OCI-LY1 (cell line): ENCODE data around the gene AGPAT1.

Experiments used
- H2AFZ ChIP-seq: fragments of 200-600 bp; sonication (generic), shearing (Covaris generic); 2 replicates; pipeline ENCODE4 v1.6.0; 2014; ENCODE audit warnings: antibody characterized with exemption, mild to moderate bottlenecking, low read length
- H3F3A ChIP-seq: fragments of 200-600 bp; sonication (generic), shearing (Covaris generic); 2 replicates; pipeline ENCODE4 v1.6.0; 2014; ENCODE audit warnings: mild to moderate bottlenecking, antibody characterized with exemption, low read length, moderate library complexity; ENCODE audit not compliant: insufficient read depth
- H3K27ac ChIP-seq: fragments of 200-600 bp; sonication (generic); 2 replicates; pipeline ENCODE4 v1.5.1; 2014; ENCODE audit warnings: low read length, mixed run types, mild to moderate bottlenecking, low read depth; ENCODE audit not compliant: poor library complexity, severe bottlenecking
- H3K27me3 ChIP-seq: fragments of 200-600 bp; sonication (generic); 2 replicates; pipeline ENCODE4 v1.6.0; 2014; ENCODE audit warnings: antibody characterized with exemption, mild to moderate bottlenecking, low read length, moderate library complexity; ENCODE audit not compliant: insufficient read depth
- H3K36me3 ChIP-seq: fragments of 200-600 bp; sonication (generic); 2 replicates; pipeline ENCODE4 v1.6.1; 2014; ENCODE audit warnings: mild to moderate bottlenecking, antibody characterized with exemption, low read length, moderate library complexity, mixed read lengths; ENCODE audit not compliant: insufficient read depth
- H3K4me1 ChIP-seq: fragments of 200-600 bp; sonication (generic); 2 replicates; pipeline ENCODE4 v1.5.1; 2014; ENCODE audit warnings: mild to moderate bottlenecking, low read length, moderate library complexity; ENCODE audit not compliant: insufficient read depth, severe bottlenecking
- H3K4me2 ChIP-seq: fragments of 200-600 bp; sonication (generic), shearing (Covaris generic); 2 replicates; pipeline ENCODE4 v1.6.1; 2014; ENCODE audit warnings: low read length
- H3K4me3 ChIP-seq: fragments of 200-600 bp; sonication (generic); 2 replicates; pipeline ENCODE4 v1.5.1; 2014; ENCODE audit warnings: low read length, low read depth, mild to moderate bottlenecking, mixed read lengths; ENCODE audit not compliant: poor library complexity, severe bottlenecking
- H3K79me2 ChIP-seq: fragments of 200-600 bp; shearing (Covaris generic); 2 replicates; pipeline ENCODE4 v1.6.1; 2016; ENCODE audit warnings: mixed run types, low read length, mixed read lengths; ENCODE audit not compliant: insufficient read depth
- H3K9ac ChIP-seq: fragments of 200-600 bp; sonication (generic), shearing (Covaris generic); 2 replicates; pipeline ENCODE4 v1.6.1; 2014; ENCODE audit warnings: mild to moderate bottlenecking, low read length, mixed read lengths
- H3K9me2 ChIP-seq: fragments of 200-600 bp; sonication (generic), shearing (Covaris generic); 2 replicates; pipeline ENCODE4 v1.6.1; 2014; ENCODE audit warnings: low read depth, mild to moderate bottlenecking, low read length, mixed read lengths
- H3K9me3 ChIP-seq: fragments of 200-600 bp; shearing (Covaris generic); 2 replicates; pipeline ENCODE4 v1.6.1; 2014; ENCODE audit warnings: low read length, mixed read lengths
- H4K20me1 ChIP-seq: fragments of 200-600 bp; sonication (generic), shearing (Covaris generic); 2 replicates; pipeline ENCODE4 v1.6.0; 2016; ENCODE audit warnings: mild to moderate bottlenecking, low read length; ENCODE audit not compliant: insufficient read depth
- EZH2 ChIP-seq: fragments of 200-600 bp; sonication (generic), shearing (Covaris generic); IDR thresholded peaks from 2 replicates; pipeline ENCODE4 v1.8.0; 2017; ENCODE audit warnings: borderline replicate concordance, mixed run types, mild to moderate bottlenecking, antibody characterized with exemption, low read length, moderate library complexity, mixed read lengths
- TF ChIP-seq, protein P1 (sequence below): fragments of 200-600 bp; sonication (generic), shearing (Covaris generic); IDR thresholded peaks from 2 replicates; pipeline ENCODE4 v1.5.1; 2017; ENCODE audit warnings: mild to moderate bottlenecking, antibody characterized with exemption, low read length, moderate library complexity, mixed read lengths

Gene AGPAT1

DNA sequence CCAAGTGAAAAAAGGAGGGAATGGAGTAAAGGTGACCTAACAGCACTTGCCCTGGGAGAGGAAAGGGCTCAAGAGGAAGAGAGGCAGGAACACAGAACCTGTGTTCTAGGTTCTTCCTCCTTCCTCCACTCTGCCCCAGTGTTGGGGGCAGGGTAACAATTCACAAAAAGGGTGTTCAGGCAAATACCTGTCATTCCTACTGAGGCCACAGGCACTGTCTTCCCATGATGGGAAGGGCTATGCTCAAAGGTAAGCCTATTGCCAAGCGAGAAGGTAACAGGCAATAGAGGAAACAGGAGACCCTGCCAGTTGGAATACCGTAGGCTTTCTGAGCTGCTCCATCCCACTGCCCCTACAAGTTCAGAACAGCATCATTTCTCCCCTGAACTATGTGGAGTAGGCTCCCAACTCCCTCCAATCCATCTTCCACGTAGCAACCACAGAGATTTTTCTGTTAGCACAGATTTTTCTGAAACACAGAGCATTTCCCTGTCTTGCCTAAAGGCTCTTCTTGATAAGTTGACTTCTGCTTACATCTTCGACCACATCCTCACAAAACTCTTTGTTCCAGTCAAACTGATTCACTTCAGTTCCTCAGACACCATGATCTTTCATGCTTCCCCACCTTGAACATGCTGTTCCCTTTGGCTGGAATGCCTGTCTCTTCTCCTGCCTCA, 2.7 kb downstream of the AGPAT1 start:
- TF ChIP-seq EZH2, result no peak
- TF ChIP-seq, protein P1, sequence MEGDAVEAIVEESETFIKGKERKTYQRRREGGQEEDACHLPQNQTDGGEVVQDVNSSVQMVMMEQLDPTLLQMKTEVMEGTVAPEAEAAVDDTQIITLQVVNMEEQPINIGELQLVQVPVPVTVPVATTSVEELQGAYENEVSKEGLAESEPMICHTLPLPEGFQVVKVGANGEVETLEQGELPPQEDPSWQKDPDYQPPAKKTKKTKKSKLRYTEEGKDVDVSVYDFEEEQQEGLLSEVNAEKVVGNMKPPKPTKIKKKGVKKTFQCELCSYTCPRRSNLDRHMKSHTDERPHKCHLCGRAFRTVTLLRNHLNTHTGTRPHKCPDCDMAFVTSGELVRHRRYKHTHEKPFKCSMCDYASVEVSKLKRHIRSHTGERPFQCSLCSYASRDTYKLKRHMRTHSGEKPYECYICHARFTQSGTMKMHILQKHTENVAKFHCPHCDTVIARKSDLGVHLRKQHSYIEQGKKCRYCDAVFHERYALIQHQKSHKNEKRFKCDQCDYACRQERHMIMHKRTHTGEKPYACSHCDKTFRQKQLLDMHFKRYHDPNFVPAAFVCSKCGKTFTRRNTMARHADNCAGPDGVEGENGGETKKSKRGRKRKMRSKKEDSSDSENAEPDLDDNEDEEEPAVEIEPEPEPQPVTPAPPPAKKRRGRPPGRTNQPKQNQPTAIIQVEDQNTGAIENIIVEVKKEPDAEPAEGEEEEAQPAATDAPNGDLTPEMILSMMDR, result no peak
- Histone ChIP-seq H3K9me2 (no peaks in the 10 kb centered on the region), H3K79me2 (peaks cover 12% of the 10 kb centered on the region; the same call in 1 of the 2 replicates), H3K4me1 (peaks cover 47% of the 10 kb centered on the region), H4K20me1 (no peaks in the 10 kb centered on the region), H3K27ac (no peak overlapping the region), H3K4me2 (peak overlapping the region; percentile 14; the same call in 1 of the 2 replicates), H2AFZ (no peak overlapping the region), H3K9ac (no peak overlapping the region), H3K4me3 (no peak overlapping the region), H3K36me3 (peaks cover 28% of the 10 kb centered on the region; the same call in 1 of the 2 replicates), H3K27me3 (no peaks in the 10 kb centered on the region), H3K9me3 (no peaks in the 10 kb centered on the region), H3F3A (no peaks in the 10 kb centered on the region)

DNA sequence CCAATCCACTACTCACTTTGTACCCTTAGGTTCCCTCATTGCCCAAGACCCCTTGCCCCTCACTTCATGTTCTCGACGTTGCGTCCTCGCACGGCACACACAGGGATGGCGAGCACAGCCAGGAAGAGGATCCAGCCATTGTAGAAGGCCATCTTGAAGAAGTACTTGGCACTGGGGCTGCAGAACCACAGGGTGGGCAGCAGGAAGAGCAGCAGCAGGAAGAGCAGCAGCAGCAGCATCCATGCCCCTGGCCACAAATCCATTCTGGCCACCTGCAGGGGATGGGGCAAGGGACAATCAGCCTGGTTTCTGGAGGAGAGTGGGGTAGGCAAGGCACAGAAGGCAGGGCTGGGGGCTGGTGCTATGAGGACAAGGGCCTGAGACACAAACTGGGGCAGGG, 4.7 kb downstream of the AGPAT1 start:
- H3F3A ChIP-seq, result no peaks in the 10 kb centered on the region
- no peaks in the 10 kb centered on the region for H4K20me1 ChIP-seq
- H3K4me1 ChIP-seq, result peaks cover 52% of the 10 kb centered on the region
- no peaks in the 10 kb centered on the region for H3K27me3 ChIP-seq
- H3K79me2 ChIP-seq, result peaks cover 12% of the 10 kb centered on the region; the same call in 1 of the 2 replicates
- H3K9me2 ChIP-seq, result no peaks in the 10 kb centered on the region
- peaks cover 37% of the 10 kb centered on the region; the same call in 1 of the 2 replicates for H3K36me3 ChIP-seq
- no peak overlapping the region for H3K9ac ChIP-seq
- H3K9me3 ChIP-seq, result no peaks in the 10 kb centered on the region
- no peak for TF ChIP-seq EZH2
- TF ChIP-seq, protein P1, result no peak
- no peak overlapping the region for H3K27ac ChIP-seq
- no peak overlapping the region for H3K4me2 ChIP-seq
- H2AFZ ChIP-seq, result no peak overlapping the region
- no peak overlapping the region for H3K4me3 ChIP-seq

DNA sequence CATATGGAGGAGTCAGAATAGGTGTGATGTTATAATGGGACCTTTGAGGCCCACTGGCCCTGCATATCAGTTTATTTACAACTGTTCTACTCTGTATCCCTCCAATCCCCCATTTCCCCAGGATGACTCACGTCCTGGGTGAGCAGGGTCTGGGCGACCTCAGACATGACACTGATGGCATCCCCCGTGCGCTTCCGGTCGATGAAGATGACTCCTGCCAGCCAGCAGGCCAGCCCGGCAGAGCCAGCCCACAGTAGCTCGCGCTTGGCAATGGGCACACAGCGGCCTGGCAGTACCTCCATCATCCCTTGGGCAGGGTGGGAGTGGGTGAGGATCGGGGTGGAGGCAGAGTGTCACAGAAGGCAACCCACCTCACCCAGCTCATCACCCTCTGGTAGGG, 5.6 kb downstream of the AGPAT1 start:
- H2AFZ ChIP-seq, result no peak overlapping the region
- H3K79me2 ChIP-seq, result peaks cover 7% of the 10 kb centered on the region; the same call in 1 of the 2 replicates
- no peak overlapping the region for H3K9ac ChIP-seq
- H3F3A ChIP-seq, result no peaks in the 10 kb centered on the region
- no peak overlapping the region for H3K4me2 ChIP-seq
- TF ChIP-seq, protein P1, result no peak
- no peak for TF ChIP-seq EZH2
- peaks cover 50% of the 10 kb centered on the region for H3K4me1 ChIP-seq
- no peaks in the 10 kb centered on the region for H3K9me3 ChIP-seq
- H3K9me2 ChIP-seq, result no peaks in the 10 kb centered on the region
- no peak overlapping the region for H3K27ac ChIP-seq
- H3K4me3 ChIP-seq, result no peak overlapping the region
- peaks cover 37% of the 10 kb centered on the region; the same call in 1 of the 2 replicates for H3K36me3 ChIP-seq
- H4K20me1 ChIP-seq, result no peaks in the 10 kb centered on the region
- no peaks in the 10 kb centered on the region for H3K27me3 ChIP-seq
